ENCODE results near the gene GRAMD2B.
"Not testable (repeated sequence)": the region's sequence is repeated elsewhere in the genome, so short reads cannot be mapped to it uniquely, and the experiment has no call there.

GRAMD2B gene

GRCh38 chr5:126413856-126414255, 9.4 kb upstream of the GRAMD2B start:
- no peak for DNase-seq (ENCODE audit: low read depth in 2 of 2)

DNA sequence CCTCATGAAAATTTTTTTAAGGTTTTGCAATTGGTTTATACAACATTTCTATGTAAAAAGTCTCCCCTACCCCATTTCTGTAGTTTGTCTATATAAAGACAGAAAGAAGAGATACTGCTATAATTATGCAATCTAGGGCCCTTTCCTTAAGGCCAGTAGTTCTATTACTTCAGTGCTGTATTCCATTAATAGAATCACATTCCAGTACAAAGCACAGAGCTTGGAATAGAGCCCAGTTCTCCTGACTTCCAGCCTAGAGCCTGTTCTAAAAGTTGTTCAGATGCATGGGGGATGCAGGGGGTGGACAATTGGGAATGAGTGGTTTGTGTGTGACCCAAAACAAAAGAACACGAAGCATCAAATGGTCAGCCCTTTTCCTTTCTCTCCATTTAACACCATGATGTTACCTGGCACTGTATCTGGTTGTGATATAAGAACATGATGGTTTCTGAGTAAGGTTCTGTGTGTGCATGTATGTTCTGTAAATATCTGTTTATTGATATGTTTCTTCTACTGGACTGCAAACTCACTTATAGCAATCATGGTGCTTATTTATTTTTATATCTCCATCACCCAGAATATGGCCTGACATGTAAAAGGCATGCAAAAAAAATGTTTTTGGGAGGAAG, 8.2 kb upstream of the GRAMD2B start:
- no peak for DNase-seq (ENCODE audit: low read depth in 2 of 2)

- DNase-seq (ENCODE audit: low read depth in 2 of 2), result no peak
Measured at GRCh38 chr5:126415789-126416188, 7.4 kb upstream of the GRAMD2B start.

- no peak for DNase-seq (ENCODE audit: low read depth in 2 of 2)
Measured at GRCh38 chr5:126416266-126416925, 6.8 kb upstream of the GRAMD2B start.

DNA sequence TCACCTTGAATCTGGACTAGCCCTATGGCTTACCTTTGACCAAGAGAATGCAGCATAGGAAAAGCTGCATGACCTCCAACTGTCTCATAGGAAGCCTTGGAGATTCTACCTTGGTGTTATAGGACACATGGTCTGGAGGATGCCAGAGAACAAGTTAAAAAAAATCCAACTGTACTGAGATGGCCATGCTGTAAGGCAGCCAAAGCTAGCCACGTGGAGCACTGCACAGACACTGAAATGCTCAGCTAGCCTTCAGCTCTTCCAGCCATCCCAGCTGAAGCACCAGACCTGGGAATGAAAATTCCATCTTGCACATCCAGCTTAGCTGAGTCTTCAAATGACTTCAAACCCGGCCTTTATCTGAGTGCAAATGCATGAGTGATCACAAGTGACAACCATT, 6.0 kb upstream of the GRAMD2B start:
- DNase-seq (ENCODE audit: low read depth in 2 of 2), result no peak

- no peak for DNase-seq (ENCODE audit: low read depth in 2 of 2)
Measured at GRCh38 chr5:126419102-126419501, 4.1 kb upstream of the GRAMD2B start.

- DNase-seq (ENCODE audit: low read depth in 2 of 2), result no peak
Measured at GRCh38 chr5:126428421-126428820, 5.2 kb downstream of the GRAMD2B start.

GRCh38 chr5:126430631-126431030, 7.4 kb downstream of the GRAMD2B start:
- no peak for DNase-seq (ENCODE audit: low read depth in 2 of 2)

- no peak for DNase-seq (ENCODE audit: low read depth in 2 of 2)
Measured at GRCh38 chr5:126433701-126434100, 10.5 kb downstream of the GRAMD2B start.

- no peak for DNase-seq (ENCODE audit: low read depth in 2 of 2)
Measured at GRCh38 chr5:126435261-126435660, 12.1 kb downstream of the GRAMD2B start.

DNA sequence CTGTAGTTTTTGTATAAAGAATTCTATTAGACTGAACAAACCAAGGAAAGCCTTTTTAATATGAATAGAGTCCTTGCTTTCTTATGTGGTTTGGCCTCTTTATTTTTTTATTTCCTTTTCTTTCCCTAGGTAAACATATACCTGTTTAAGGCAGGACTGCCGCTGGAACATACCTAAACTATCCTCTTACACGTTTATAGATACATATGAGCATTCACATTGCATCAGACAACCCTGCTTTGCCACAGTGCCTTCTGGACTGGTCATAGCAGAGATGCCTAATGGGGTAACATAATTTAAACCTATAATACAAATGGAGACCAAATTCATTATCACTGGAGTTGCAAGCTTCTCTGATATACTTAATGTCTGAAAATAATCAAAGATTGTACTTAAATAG, 12.5 kb downstream of the GRAMD2B start:
- DNase-seq (ENCODE audit: low read depth in 2 of 2), result no peak

- DNase-seq (ENCODE audit: low read depth in 2 of 2), result no peak
Measured at GRCh38 chr5:126437721-126438120, 14.5 kb downstream of the GRAMD2B start.

- no peak for DNase-seq (ENCODE audit: low read depth in 2 of 2)
Measured at GRCh38 chr5:126438267-126438666, 15.1 kb downstream of the GRAMD2B start.

GRCh38 chr5:126438868-126439267, 15.7 kb downstream of the GRAMD2B start:
- no peak for DNase-seq (ENCODE audit: low read depth in 2 of 2)

DNA sequence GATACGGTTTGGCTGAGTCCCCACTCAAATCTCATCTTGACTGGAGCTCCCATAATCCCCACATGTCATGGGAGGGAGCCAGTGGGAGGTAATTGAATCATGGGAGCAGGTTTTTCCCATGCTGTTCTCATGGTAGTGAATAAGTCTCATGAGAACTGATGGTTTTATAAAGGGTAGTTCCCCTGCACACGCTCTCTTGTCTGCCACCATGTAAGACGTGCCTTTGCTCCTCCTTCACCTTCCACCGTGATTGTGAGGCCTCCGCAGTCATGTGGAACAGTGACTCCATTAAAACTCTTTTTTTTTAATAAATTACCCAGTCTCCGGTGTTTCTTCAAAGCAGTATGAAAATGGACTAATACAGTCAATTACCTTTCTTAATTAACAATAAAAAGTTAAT, 16.5 kb downstream of the GRAMD2B start:
- not testable (repeated sequence) for DNase-seq (ENCODE audit: low read depth in 2 of 2)

DNA sequence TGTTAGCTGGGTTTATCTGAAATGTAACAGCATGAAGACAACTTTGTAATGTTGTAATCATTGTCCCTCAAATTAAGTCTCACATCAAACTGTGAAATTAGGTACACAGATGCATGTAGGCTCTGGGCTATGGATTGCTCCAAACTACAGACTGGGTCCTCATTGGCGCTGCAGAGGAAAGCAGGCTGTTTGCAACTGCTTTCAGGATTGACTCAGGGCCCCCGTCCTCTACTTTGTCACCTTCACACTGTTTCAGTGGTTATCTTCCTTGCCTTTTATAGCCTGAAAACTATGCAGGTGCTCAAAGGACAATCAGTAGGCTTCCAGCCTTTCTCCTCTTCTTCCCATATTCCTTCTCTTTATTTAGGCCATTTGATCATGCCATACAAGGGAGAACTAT, 18.0 kb downstream of the GRAMD2B start:
- DNase-seq (ENCODE audit: low read depth in 2 of 2), result no peak

DNA sequence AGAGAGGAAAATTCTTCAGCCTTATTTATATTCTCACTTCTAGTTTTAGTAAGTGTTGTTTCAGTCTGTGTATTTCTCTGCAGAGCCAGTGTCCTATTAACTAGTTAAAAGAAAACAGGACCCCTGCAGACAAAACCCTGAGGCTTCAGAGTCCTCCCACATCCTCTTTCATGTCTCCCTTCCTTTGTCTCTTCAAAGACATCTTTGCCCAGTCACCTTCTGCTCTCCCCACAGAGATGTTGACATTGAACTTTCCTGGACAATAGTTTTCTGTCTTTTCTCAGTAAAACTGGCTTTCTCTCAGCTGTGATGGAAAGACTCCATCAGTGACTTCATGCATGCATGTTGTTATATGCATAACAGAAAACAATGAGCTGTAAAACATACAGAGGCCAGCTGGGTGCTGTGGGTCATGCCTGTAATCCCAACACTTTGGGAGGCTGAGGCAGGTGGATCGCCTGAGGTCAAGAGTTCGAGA, 20.2 kb downstream of the GRAMD2B start:
- DNase-seq (ENCODE audit: low read depth in 2 of 2), result no peak

DNA sequence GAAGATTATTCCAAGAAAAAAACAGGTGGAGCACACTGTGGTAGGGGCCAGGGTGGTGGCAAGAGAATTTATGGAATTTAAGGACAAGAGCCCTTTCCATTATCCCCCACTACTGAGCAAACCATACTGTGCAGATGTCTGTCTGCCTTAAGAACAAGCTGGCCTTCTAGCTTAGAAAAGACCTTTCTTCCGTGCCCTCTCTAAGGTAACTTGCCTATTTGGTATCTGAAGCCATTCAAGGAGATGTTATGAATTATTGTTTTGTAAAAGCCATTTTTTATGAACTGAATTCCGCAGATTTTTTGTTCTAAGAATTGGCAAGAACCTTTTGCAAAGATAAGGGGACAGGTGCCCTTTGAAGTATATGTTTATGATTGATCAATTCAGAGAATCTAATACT, 20.9 kb downstream of the GRAMD2B start:
- DNase-seq (ENCODE audit: low read depth in 2 of 2), result no peak

DNA sequence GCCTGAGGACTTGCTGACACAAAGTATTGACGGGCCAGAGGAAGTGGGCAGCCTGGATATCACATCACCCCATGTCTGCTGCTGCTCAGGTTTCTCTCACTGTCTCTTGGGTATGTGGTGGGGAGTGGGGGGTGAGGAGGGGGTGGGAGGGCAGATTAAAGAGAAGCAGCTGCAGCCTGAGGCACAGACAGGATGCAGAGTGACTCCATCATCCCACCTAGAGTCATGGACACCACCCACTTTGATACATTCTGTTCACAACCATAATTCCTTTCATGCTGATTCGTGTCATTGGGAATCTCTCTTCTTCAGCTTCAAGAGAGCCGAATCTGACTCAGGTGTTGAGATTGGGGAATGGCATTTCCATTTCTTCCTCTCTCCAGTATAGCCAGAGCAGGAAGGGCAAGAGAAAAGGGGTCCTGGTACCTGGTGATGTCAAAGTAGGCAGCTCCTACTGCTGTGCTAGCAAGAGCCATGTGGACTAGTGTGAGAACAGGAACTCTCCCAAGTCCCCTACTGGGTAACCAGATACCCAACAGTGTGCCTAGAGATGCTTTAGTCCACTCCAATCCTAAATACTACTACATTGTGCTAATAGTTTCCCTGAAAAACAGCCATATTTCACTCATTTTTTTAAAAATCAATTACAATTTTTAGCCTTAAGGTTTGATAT, 22.4 kb downstream of the GRAMD2B start:
- no peak for DNase-seq (ENCODE audit: low read depth in 2 of 2)

GRCh38 chr5:126446498-126447224, 23.5 kb downstream of the GRAMD2B start:
- peak; percentile 21 to 39 for DNase-seq (ENCODE audit: low read depth in 2 of 2)

- DNase-seq (ENCODE audit: low read depth in 2 of 2), result no peak
Measured at GRCh38 chr5:126448720-126449119, 25.5 kb downstream of the GRAMD2B start.

DNA sequence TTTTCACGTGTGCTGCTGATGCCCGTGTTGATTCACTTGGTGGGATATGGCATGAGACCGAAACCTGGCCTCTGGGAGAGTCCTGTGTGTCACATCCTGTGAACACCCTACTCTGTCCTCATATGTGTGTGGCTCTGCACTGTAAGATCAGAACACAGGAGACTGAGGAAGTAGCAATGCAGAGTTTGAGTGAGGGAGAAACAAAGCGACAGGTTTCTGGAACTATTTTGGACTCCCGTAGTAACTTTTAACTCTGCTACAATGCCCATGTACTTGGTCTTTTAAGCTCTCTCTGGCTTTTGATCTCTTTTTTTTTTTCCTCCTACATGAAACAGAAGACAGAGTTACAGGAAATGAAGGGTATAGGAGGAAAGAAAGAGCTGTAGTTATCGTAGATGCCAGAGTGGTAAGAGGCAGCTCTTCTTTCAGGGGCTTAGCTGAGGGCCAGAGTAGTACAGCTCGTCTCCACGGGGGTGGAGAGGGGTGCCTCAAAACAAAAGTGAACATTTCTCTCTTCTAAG, 26.6 kb downstream of the GRAMD2B start:
- DNase-seq (ENCODE audit: low read depth in 2 of 2), result peak; percentile 31 to 44
